Astrocyte of the cerebellum (primary cell): ENCODE measurements around the gene ACSL6.

Experiments used
- DNase-seq: peaks from one replicate; pipeline ENCODE4 v3.0.0-alpha.2; 2011; ENCODE audit warnings: low read depth
- H3K4me3 ChIP-seq: 2 replicates; pipeline ENCODE4 v1.5.1; 2011; ENCODE audit warnings: mild to moderate bottlenecking, low read depth, low read length, moderate library complexity
- CTCF ChIP-seq: IDR thresholded peaks from 2 replicates; pipeline ENCODE4 v1.5.1; 2012; ENCODE audit warnings: low read length, low read depth, moderate library complexity, mild to moderate bottlenecking; ENCODE audit errors: missing control alignments
- in situ Hi-C: cut with HindIII; loops from 2 replicates; pipeline ENCODE4 v1.10.0; 2017; ENCODE audit warnings: low sequenced_read_pairs

ACSL6 gene

GRCh38 chr5:132023258-132024116 lies 12.0 kb upstream of the ACSL6 start:
- no peak overlapping the region for H3K4me3 ChIP-seq
- in situ Hi-C loops, result loop anchor here (25.0 kb wide), 3 partner anchors 336 to 586 kb away; no protein-coding TSS in a partner anchor
- DNase-seq, result no peak
- no peak for TF ChIP-seq CTCF

GRCh38 chr5:132022737-132023136 lies 11.3 kb upstream of the ACSL6 start:
- no peak for TF ChIP-seq CTCF
- in situ Hi-C loops, result loop anchor here (25.0 kb wide), 3 partner anchors 335 to 585 kb away; no protein-coding TSS in a partner anchor
- DNase-seq, result no peak
- no peak overlapping the region for H3K4me3 ChIP-seq

GRCh38 chr5:132021654-132022053 lies 10.2 kb upstream of the ACSL6 start:
- in situ Hi-C loops, result loop anchor here (25.0 kb wide), 3 partner anchors 334 to 584 kb away; no protein-coding TSS in a partner anchor

GRCh38 chr5:132020568-132021339 lies 9.3 kb upstream of the ACSL6 start:
- in situ Hi-C loops, result loop anchor here (25.0 kb wide), 3 partner anchors 333 to 583 kb away; no protein-coding TSS in a partner anchor
- H3K4me3 ChIP-seq, result no peak overlapping the region
- DNase-seq, result no peak

More at GRCh38 chr5:132021654-132022053, 10.2 kb upstream of the ACSL6 start:
- no peak overlapping the region for H3K4me3 ChIP-seq
- no peak for TF ChIP-seq CTCF
- DNase-seq, result no peak

GRCh38 chr5:132019857-132020555 lies 8.5 kb upstream of the ACSL6 start:
- no peak for TF ChIP-seq CTCF
- in situ Hi-C loops, result loop anchor here (25.0 kb wide), 3 partner anchors 333 to 583 kb away; no protein-coding TSS in a partner anchor
- no peak overlapping the region for H3K4me3 ChIP-seq
- no peak for DNase-seq

More at GRCh38 chr5:132020568-132021339, 9.3 kb upstream of the ACSL6 start:
- TF ChIP-seq CTCF, result no peak

GRCh38 chr5:132019337-132019736 lies 7.9 kb upstream of the ACSL6 start:
- in situ Hi-C loops, result loop anchor here (25.0 kb wide), 3 partner anchors 332 to 582 kb away; no protein-coding TSS in a partner anchor
- no peak overlapping the region for H3K4me3 ChIP-seq
- DNase-seq, result no peak
- TF ChIP-seq CTCF, result no peak
